NCI-H748 treated with DMSO at 0.1 percent for 48 hours (cell line): ENCODE measurements around the gene IL12RB2.

Source experiments
- DNase-seq: peaks from one replicate; lab custom pipeline; 2025; lab: John Stamatoyannopoulos, UW

Gene IL12RB2

GRCh38 chr1:67313934-67314671 is 6.4 kb downstream of the IL12RB2 start:
- DNase-seq: no peak

- DNase-seq: no peak
These were observed 7.0 kb downstream of the IL12RB2 start for GRCh38 chr1:67314696-67315095.

- no peak for DNase-seq
These were observed 8.7 kb downstream of the IL12RB2 start for GRCh38 chr1:67316180-67316902.

- DNase-seq: no peak
These were observed 9.2 kb downstream of the IL12RB2 start for GRCh38 chr1:67316918-67317317.

- no peak for DNase-seq
These were observed 10.1 kb downstream of the IL12RB2 start for GRCh38 chr1:67317803-67318202.

GRCh38 chr1:67322442-67322841 is 14.8 kb downstream of the IL12RB2 start:
- no peak for DNase-seq

GRCh38 chr1:67323087-67323486 is 15.4 kb downstream of the IL12RB2 start:
- no peak for DNase-seq

GRCh38 chr1:67324068-67324467 is 16.4 kb downstream of the IL12RB2 start:
- no peak for DNase-seq

GRCh38 chr1:67327864-67328466 is 20.3 kb downstream of the IL12RB2 start:
- no peak for DNase-seq

GRCh38 chr1:67332653-67333529 is 25.2 kb downstream of the IL12RB2 start:
- DNase-seq: no peak

GRCh38 chr1:67333603-67334002 is 25.9 kb downstream of the IL12RB2 start:
- DNase-seq: no peak

GRCh38 chr1:67335411-67335810 is 27.7 kb downstream of the IL12RB2 start:
- no peak for DNase-seq

- no peak for DNase-seq
These were observed 28.5 kb downstream of the IL12RB2 start for GRCh38 chr1:67336157-67336556.

- DNase-seq: no peak
These were observed 29.1 kb downstream of the IL12RB2 start for GRCh38 chr1:67336783-67337182.

GRCh38 chr1:67338642-67339041 is 31.0 kb downstream of the IL12RB2 start:
- no peak for DNase-seq

- no peak for DNase-seq
These were observed 32.1 kb downstream of the IL12RB2 start for GRCh38 chr1:67339623-67340343.

- DNase-seq: no peak
These were observed 34.6 kb downstream of the IL12RB2 start for GRCh38 chr1:67342076-67342890.

- DNase-seq: no peak
These were observed 37.9 kb downstream of the IL12RB2 start for GRCh38 chr1:67345556-67345955.

GRCh38 chr1:67346982-67347381 is 39.3 kb downstream of the IL12RB2 start:
- DNase-seq: no peak

- peak; percentile 78 for DNase-seq
These were observed 40.2 kb downstream of the IL12RB2 start for GRCh38 chr1:67347688-67348472.
